Muscle layer of colon (tissue), 2 donors: ENCODE data around the gene TTC17.
"Not testable (repeated sequence)": the region's sequence is repeated elsewhere in the genome, so short reads cannot be mapped to it uniquely, and the experiment has no call there.

Experiments used
- H3K27ac ChIP-seq: one replicate; pipeline ENCODE4 v1.7.0; 2013; ENCODE audit warnings: low read depth, mild to moderate bottlenecking, low read length, moderate library complexity
- H3K27me3 ChIP-seq, 2 donors: one replicate each; pipeline ENCODE4 v1.7.0; 2013; ENCODE audit warnings: low read length in 2 of 2, mild to moderate bottlenecking in 2 of 2; ENCODE audit not compliant: insufficient read depth in 2 of 2, control insufficient read depth in 1 of 2
- H3K36me3 ChIP-seq: one replicate; pipeline ENCODE4 v1.7.0; 2013; ENCODE audit warnings: mild to moderate bottlenecking, low read length; ENCODE audit not compliant: insufficient read depth
- H3K4me1 ChIP-seq: one replicate; pipeline ENCODE4 v1.7.0; 2013; ENCODE audit warnings: mild to moderate bottlenecking, low read length; ENCODE audit not compliant: insufficient read depth
- H3K4me3 ChIP-seq, 2 donors: one replicate each; pipeline ENCODE4 v1.7.0; 2013; ENCODE audit warnings: low read length in 2 of 2, low read depth in 1 of 2, mild to moderate bottlenecking in 1 of 2, moderate library complexity in 1 of 2
- H3K9ac ChIP-seq: one replicate; pipeline ENCODE4 v1.7.0; 2013; ENCODE audit warnings: low read length
- H3K9me3 ChIP-seq: one replicate; pipeline ENCODE4 v1.7.0; 2013; ENCODE audit warnings: mild to moderate bottlenecking, low read length
- donor health status: abdominal sarcoma.
- donor health status: Adenocarcinoma of cecum.

TTC17 gene

GRCh38 chr11:43384393-43384792, 25.7 kb downstream of the TTC17 start:
- Histone ChIP-seq H3K4me3 (no peak overlapping the region), H3K9me3 (no peaks in the 10 kb centered on the region), H3K9ac (no peak overlapping the region), H3K4me1 (no peaks in the 10 kb centered on the region), H3K27ac (no peak overlapping the region), H3K36me3 (peaks cover 6% of the 10 kb centered on the region), H3K27me3 (no peaks in the 10 kb centered on the region)

- H3K27me3 ChIP-seq = no peaks in the 10 kb centered on the region
- H3K9ac ChIP-seq = no peak overlapping the region
- H3K4me1 ChIP-seq = no peaks in the 10 kb centered on the region
- no peak overlapping the region for H3K27ac ChIP-seq
- H3K4me3 ChIP-seq = no peak overlapping the region
- peaks cover 23% of the 10 kb centered on the region for H3K36me3 ChIP-seq
- no peaks in the 10 kb centered on the region for H3K9me3 ChIP-seq
These were observed 34.0 kb downstream of the TTC17 start for GRCh38 chr11:43392713-43393112.

GRCh38 chr11:43393765-43394355, 35.1 kb downstream of the TTC17 start:
- Histone ChIP-seq H3K36me3 (peaks cover 35% of the 10 kb centered on the region), H3K4me1 (no peaks in the 10 kb centered on the region), H3K27ac (no peak overlapping the region), H3K9ac (no peak overlapping the region), H3K27me3 (no peaks in the 10 kb centered on the region), H3K9me3 (no peaks in the 10 kb centered on the region), H3K4me3 (no peak overlapping the region)

- no peaks in the 10 kb centered on the region for H3K27me3 ChIP-seq
- peaks cover 48% of the 10 kb centered on the region for H3K36me3 ChIP-seq
- no peaks in the 10 kb centered on the region for H3K9me3 ChIP-seq
- H3K4me1 ChIP-seq = no peaks in the 10 kb centered on the region
- H3K9ac ChIP-seq = no peak overlapping the region
- H3K4me3 ChIP-seq = no peak overlapping the region
- no peak overlapping the region for H3K27ac ChIP-seq
These were observed 37.9 kb downstream of the TTC17 start for GRCh38 chr11:43396617-43397016.

GRCh38 chr11:43397251-43397650, 38.5 kb downstream of the TTC17 start:
- no peak overlapping the region for H3K27ac ChIP-seq
- H3K4me1 ChIP-seq = no peaks in the 10 kb centered on the region
- H3K9ac ChIP-seq = no peak overlapping the region
- no peaks in the 10 kb centered on the region for H3K27me3 ChIP-seq
- no peak overlapping the region for H3K4me3 ChIP-seq
- H3K9me3 ChIP-seq = no peaks in the 10 kb centered on the region
- H3K36me3 ChIP-seq = peaks cover 51% of the 10 kb centered on the region

- no peak overlapping the region for H3K4me3 ChIP-seq
- no peaks in the 10 kb centered on the region for H3K27me3 ChIP-seq
- H3K9me3 ChIP-seq = no peaks in the 10 kb centered on the region
- H3K27ac ChIP-seq = no peak overlapping the region
- peaks cover 62% of the 10 kb centered on the region for H3K36me3 ChIP-seq
- H3K9ac ChIP-seq = no peak overlapping the region
- H3K4me1 ChIP-seq = no peaks in the 10 kb centered on the region
These were observed 41.4 kb downstream of the TTC17 start for GRCh38 chr11:43399983-43400630.

GRCh38 chr11:43401252-43401651, 42.5 kb downstream of the TTC17 start:
- Histone ChIP-seq H3K27me3 (no peaks in the 10 kb centered on the region), H3K36me3 (peaks cover 70% of the 10 kb centered on the region), H3K9ac (no peak overlapping the region), H3K27ac (no peak overlapping the region), H3K9me3 (no peaks in the 10 kb centered on the region), H3K4me3 (no peak overlapping the region), H3K4me1 (no peaks in the 10 kb centered on the region)

GRCh38 chr11:43401811-43402210, 43.1 kb downstream of the TTC17 start:
- H3K36me3 ChIP-seq = peaks cover 65% of the 10 kb centered on the region
- not testable (repeated sequence) for H3K4me1 ChIP-seq, H3K27me3 ChIP-seq, H3K4me3 ChIP-seq, H3K9me3 ChIP-seq, H3K9ac ChIP-seq, H3K27ac ChIP-seq

GRCh38 chr11:43403357-43404231, 44.9 kb downstream of the TTC17 start:
- no peak overlapping the region for H3K27ac ChIP-seq
- H3K9me3 ChIP-seq = no peaks in the 10 kb centered on the region
- peaks cover 55% of the 10 kb centered on the region for H3K36me3 ChIP-seq
- no peaks in the 10 kb centered on the region for H3K27me3 ChIP-seq
- no peaks in the 10 kb centered on the region for H3K4me1 ChIP-seq
- no peak overlapping the region for H3K4me3 ChIP-seq
- no peak overlapping the region for H3K9ac ChIP-seq

GRCh38 chr11:43404406-43404805, 45.7 kb downstream of the TTC17 start:
- H3K27ac ChIP-seq = no peak overlapping the region
- no peak overlapping the region for H3K4me3 ChIP-seq
- no peaks in the 10 kb centered on the region for H3K9me3 ChIP-seq
- no peak overlapping the region for H3K9ac ChIP-seq
- H3K4me1 ChIP-seq = no peaks in the 10 kb centered on the region
- no peaks in the 10 kb centered on the region for H3K27me3 ChIP-seq
- H3K36me3 ChIP-seq = peaks cover 50% of the 10 kb centered on the region

- no peaks in the 10 kb centered on the region for H3K27me3 ChIP-seq
- no peaks in the 10 kb centered on the region for H3K9me3 ChIP-seq
- H3K9ac ChIP-seq = no peak overlapping the region
- no peak overlapping the region for H3K4me3 ChIP-seq
- H3K36me3 ChIP-seq = peaks cover 49% of the 10 kb centered on the region
- H3K27ac ChIP-seq = no peak overlapping the region
- no peaks in the 10 kb centered on the region for H3K4me1 ChIP-seq
These were observed 46.2 kb downstream of the TTC17 start for GRCh38 chr11:43404836-43405479.
